ENCODE data around the gene AQP3. TPM values are rescaled to one million over a fixed set of nuclear protein-coding genes. Genes with fewer than 3 reads are reported as not detected.

Gene AQP3
- total RNA-seq, 2 experiments from 2014 or later, result 16.0 to 30.6 TPM

DNA sequence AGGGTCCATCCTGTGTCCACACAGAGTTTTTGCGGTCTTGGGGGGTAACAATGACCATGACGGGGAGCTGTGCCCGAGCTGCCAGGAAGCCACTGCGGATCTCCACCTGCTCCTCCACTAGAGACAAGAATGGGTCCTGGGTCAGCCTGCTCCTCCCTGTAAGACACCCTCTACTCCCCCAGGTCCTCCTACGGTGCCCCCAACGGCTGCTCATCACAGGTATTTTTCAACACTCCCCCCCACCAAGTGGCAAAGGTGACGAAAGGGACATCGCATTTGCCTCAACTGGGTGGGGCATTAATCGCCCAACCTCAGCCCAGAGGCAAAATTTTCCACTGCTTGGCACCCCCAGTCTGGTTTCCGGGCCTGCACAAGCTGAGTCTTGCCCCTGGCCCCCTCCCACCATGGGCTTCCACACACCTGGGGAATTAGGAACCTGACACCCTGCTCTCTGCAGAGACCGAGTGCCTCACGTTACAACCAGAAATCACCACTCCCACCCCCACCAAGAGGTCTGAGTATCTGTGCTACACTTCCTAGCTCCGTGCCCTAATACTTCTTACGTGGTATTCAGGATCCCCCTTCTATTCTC lies 16.7 kb upstream of the AQP3 start:
- TF ChIP-seq, protein P1, sequence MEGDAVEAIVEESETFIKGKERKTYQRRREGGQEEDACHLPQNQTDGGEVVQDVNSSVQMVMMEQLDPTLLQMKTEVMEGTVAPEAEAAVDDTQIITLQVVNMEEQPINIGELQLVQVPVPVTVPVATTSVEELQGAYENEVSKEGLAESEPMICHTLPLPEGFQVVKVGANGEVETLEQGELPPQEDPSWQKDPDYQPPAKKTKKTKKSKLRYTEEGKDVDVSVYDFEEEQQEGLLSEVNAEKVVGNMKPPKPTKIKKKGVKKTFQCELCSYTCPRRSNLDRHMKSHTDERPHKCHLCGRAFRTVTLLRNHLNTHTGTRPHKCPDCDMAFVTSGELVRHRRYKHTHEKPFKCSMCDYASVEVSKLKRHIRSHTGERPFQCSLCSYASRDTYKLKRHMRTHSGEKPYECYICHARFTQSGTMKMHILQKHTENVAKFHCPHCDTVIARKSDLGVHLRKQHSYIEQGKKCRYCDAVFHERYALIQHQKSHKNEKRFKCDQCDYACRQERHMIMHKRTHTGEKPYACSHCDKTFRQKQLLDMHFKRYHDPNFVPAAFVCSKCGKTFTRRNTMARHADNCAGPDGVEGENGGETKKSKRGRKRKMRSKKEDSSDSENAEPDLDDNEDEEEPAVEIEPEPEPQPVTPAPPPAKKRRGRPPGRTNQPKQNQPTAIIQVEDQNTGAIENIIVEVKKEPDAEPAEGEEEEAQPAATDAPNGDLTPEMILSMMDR (conservative IDR thresholded peaks at IDR 0.05; ENCODE audit: low read length), result no peak
- no peak for TF ChIP-seq EZH2phosphoT487 (IDR thresholded peaks at IDR 0.05; ENCODE audit: borderline replicate concordance, low read depth, low read length)

DNA sequence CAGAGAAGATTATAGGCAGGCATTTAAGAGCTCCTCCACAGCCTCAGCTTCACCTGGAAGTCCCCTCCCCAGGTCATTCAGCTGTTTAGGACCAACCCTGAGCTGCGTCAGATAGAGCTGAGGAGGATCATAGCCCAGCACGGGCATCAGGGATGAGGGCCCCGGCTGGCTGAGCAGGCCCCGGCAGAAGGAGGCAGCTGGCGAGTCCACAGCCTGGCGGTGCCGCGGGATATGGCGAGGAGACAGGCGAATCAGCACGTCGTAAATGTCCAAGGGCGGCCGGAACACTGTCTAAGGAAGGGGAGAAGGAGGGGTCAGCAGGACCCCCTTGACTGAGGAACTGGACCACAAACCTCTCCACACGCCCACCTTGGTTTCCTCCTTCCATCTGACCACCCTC lies 15.8 kb upstream of the AQP3 start:
- CTCF ChIA-PET (ENCODE audit: unreplicated experiment), result interaction anchor here (2.8 kb wide), 1 partner anchor 10 kb away, joined by 17 read pairs; no protein-coding TSS in a partner anchor
- no peak overlapping the region for H3K4me2 ChIP-seq (ENCODE audit: low read length)
- TF ChIP-seq, protein P1 (conservative IDR thresholded peaks at IDR 0.05; ENCODE audit: low read length), result no peak
- TF ChIP-seq EZH2phosphoT487 (IDR thresholded peaks at IDR 0.05; ENCODE audit: borderline replicate concordance, low read depth, low read length), result no peak
- no TSS peak for BruUV-seq (replicated peaks)
- no peak overlapping the region for H2AFZ ChIP-seq (ENCODE audit: low read length)
- POLR2A ChIA-PET, result interaction anchor here (0.6 to 2.6 kb wide), 2 partner anchors 10 to 35 kb away, joined by 9 read pairs; no protein-coding TSS in a partner anchor
- no peak overlapping the region for H3K27ac ChIP-seq (ENCODE audit: low read depth, low read length, poor library complexity, severe bottlenecking)
- no peaks in the 10 kb centered on the region for H4K20me1 ChIP-seq (ENCODE audit: insufficient read depth, low read length)
- no peaks in the 10 kb centered on the region for H3K79me2 ChIP-seq (ENCODE audit: insufficient read depth, low read depth, low read length)
- no peak overlapping the region for H3K4me3 ChIP-seq (ENCODE audit: low read depth, low read length, poor library complexity, severe bottlenecking)
- no peaks in the 10 kb centered on the region for H3K9me2 ChIP-seq (ENCODE audit: insufficient read depth, low read length)
- intact Hi-C loops (cut with micrococcal nuclease; ENCODE audit: unreplicated experiment), result no loop called here
- H3K9me3 ChIP-seq (ENCODE audit: low read length), result no peaks in the 10 kb centered on the region
- peaks cover 15% of the 10 kb centered on the region for H3K4me1 ChIP-seq (ENCODE audit: insufficient read depth, low read length, poor library complexity, severe bottlenecking)
- no peak for DNase-seq (ENCODE audit: low spot score)
- peaks cover 83% of the 10 kb centered on the region for H3K36me3 ChIP-seq (ENCODE audit: insufficient read depth, low read length)

More for the DNA sequence above, 16.7 kb upstream of the AQP3 start:
- H3K36me3 ChIP-seq (ENCODE audit: insufficient read depth, low read length), result peaks cover 93% of the 10 kb centered on the region
- H4K20me1 ChIP-seq (ENCODE audit: insufficient read depth, low read length), result no peaks in the 10 kb centered on the region
- CTCF ChIA-PET (ENCODE audit: unreplicated experiment), result interaction anchor here (0.6 to 2.8 kb wide), 2 partner anchors 9 to 11 kb away, joined by 3 to 17 read pairs; partner anchors contain the start of gene NOL6
- H3K9me3 ChIP-seq (ENCODE audit: low read length), result no peaks in the 10 kb centered on the region
- POLR2A ChIA-PET, result interaction anchor here (0.6 to 2.6 kb wide), 4 partner anchors 8 to 19 kb away, joined by 3 to 9 read pairs (median 6); partner anchors contain the start of gene NOL6
- no peak overlapping the region for H3K27ac ChIP-seq (ENCODE audit: low read depth, low read length, poor library complexity, severe bottlenecking)
- BruUV-seq (replicated peaks), result no TSS peak
- no peak overlapping the region for H3K4me3 ChIP-seq (ENCODE audit: low read depth, low read length, poor library complexity, severe bottlenecking)
- no peak overlapping the region for H3K4me2 ChIP-seq (ENCODE audit: low read length)
- no peaks in the 10 kb centered on the region for H3K9me2 ChIP-seq (ENCODE audit: insufficient read depth, low read length)
- H3K79me2 ChIP-seq (ENCODE audit: insufficient read depth, low read depth, low read length), result no peaks in the 10 kb centered on the region
- intact Hi-C loops (cut with micrococcal nuclease; ENCODE audit: unreplicated experiment), result no loop called here
- peaks cover 5% of the 10 kb centered on the region for H3K4me1 ChIP-seq (ENCODE audit: insufficient read depth, low read length, poor library complexity, severe bottlenecking)
- no peak for DNase-seq (ENCODE audit: low spot score)
- no peak overlapping the region for H2AFZ ChIP-seq (ENCODE audit: low read length)

DNA sequence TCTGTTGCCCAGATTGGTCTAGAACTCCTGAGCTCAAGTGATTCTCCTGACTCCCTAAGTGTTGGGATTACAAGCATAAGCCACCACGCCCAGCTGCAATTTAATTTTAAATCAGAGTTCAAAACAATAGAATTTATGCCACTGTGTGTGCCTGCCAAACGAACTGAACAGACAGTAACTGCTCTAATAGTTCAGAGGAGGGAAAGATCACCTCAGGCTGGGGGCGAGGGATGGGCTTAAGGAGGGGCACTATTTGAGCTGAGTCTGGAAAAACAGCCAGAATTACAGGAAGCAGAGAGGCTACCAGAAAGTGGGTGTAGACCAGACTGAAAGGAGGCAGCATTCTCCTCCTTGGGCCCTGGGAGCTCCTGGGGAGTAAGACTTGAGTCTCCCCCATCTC lies 14.1 kb upstream of the AQP3 start:
- Histone ChIP-seq H3K9me3 (ENCODE audit: low read length) (no peaks in the 10 kb centered on the region), H4K20me1 (ENCODE audit: insufficient read depth, low read length) (no peaks in the 10 kb centered on the region), H3K36me3 (ENCODE audit: insufficient read depth, low read length) (peaks cover 67% of the 10 kb centered on the region), H2AFZ (ENCODE audit: low read length) (no peak overlapping the region), H3K4me1 (ENCODE audit: insufficient read depth, low read length, poor library complexity, severe bottlenecking) (peaks cover 16% of the 10 kb centered on the region), H3K27ac (ENCODE audit: low read depth, low read length, poor library complexity, severe bottlenecking) (no peak overlapping the region), H3K4me2 (ENCODE audit: low read length) (no peak overlapping the region), H3K79me2 (ENCODE audit: insufficient read depth, low read depth, low read length) (no peaks in the 10 kb centered on the region), H3K9me2 (ENCODE audit: insufficient read depth, low read length) (no peaks in the 10 kb centered on the region), H3K4me3 (ENCODE audit: low read depth, low read length, poor library complexity, severe bottlenecking) (no peak overlapping the region)
- TSS peak; percentile 72 for BruUV-seq (replicated peaks)
- intact Hi-C loops (cut with micrococcal nuclease; ENCODE audit: unreplicated experiment), result no loop called here
- CTCF ChIA-PET (ENCODE audit: unreplicated experiment), result interaction anchor here (1.2 kb wide), 1 partner anchor 9 kb away, joined by 4 read pairs; no protein-coding TSS in a partner anchor
- no peak for TF ChIP-seq EZH2phosphoT487 (IDR thresholded peaks at IDR 0.05; ENCODE audit: borderline replicate concordance, low read depth, low read length)
- TF ChIP-seq, protein P1 (conservative IDR thresholded peaks at IDR 0.05; ENCODE audit: low read length), result no peak
- no peak for DNase-seq (ENCODE audit: low spot score)
- POLR2A ChIA-PET, result no interaction called here

Measured in OCI-LY7 (cell line).